Ovary (tissue), 3 donors: ENCODE data around the gene EIF4G3.

ENCODE experiments used
- EP300 ChIP-seq: sonication (generic); formaldehyde crosslinking; IDR thresholded peaks from one replicate; pipeline ENCODE4 v1.6.1; 2017; ENCODE audit warnings: antibody characterized with exemption
- POLR2A ChIP-seq: fragments of 450-650 bp; IDR thresholded peaks from one replicate; pipeline ENCODE4 v1.6.1; 2017; ENCODE audit warnings: antibody characterized with exemption, mild to moderate bottlenecking, moderate library complexity
- TF ChIP-seq, protein P1 (sequence below), 3 donors: fragments of 450-650 bp in 2 of 3; fragments of 200-600 bp in 1 of 3; IDR thresholded peaks; one replicate each; pipeline versions ENCODE4 v1.5.1 to v1.8.0; 2016 to 2022; ENCODE audit warnings: antibody characterized with exemption in 3 of 3, mild to moderate bottlenecking in 1 of 3
- donor health status: DM: no; HTN: no; CAD: no.

- TF ChIP-seq, protein P1, sequence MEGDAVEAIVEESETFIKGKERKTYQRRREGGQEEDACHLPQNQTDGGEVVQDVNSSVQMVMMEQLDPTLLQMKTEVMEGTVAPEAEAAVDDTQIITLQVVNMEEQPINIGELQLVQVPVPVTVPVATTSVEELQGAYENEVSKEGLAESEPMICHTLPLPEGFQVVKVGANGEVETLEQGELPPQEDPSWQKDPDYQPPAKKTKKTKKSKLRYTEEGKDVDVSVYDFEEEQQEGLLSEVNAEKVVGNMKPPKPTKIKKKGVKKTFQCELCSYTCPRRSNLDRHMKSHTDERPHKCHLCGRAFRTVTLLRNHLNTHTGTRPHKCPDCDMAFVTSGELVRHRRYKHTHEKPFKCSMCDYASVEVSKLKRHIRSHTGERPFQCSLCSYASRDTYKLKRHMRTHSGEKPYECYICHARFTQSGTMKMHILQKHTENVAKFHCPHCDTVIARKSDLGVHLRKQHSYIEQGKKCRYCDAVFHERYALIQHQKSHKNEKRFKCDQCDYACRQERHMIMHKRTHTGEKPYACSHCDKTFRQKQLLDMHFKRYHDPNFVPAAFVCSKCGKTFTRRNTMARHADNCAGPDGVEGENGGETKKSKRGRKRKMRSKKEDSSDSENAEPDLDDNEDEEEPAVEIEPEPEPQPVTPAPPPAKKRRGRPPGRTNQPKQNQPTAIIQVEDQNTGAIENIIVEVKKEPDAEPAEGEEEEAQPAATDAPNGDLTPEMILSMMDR (IDR thresholded peaks at IDR 0.05): no peak
- TF ChIP-seq POLR2A: no peak
- TF ChIP-seq EP300: no peak
These were observed 76.9 kb downstream of the EIF4G3 start for GRCh38 chr1:21099869-21100131.
